Activated B cell treated with CpG ODN at 0.5 μM for 24 hours (primary cell): ENCODE measurements around the gene STK35. TPM values are rescaled to one million over a fixed set of nuclear protein-coding genes. Genes with fewer than 3 reads are reported as not detected.

Experiments
- ATAC-seq: fragments of 200-7000 bp; cut with Tn5 transposase; one replicate; pipeline ENCODE4 v1.10.0; 2021; ENCODE audit warnings: low read depth, mild to moderate bottlenecking, moderate library complexity
- CTCF ChIA-PET: fragments of 350-600 bp; sonication (Branson Sonifier 250); formaldehyde crosslinking; loops from one replicate; lab custom pipeline; 2021; ENCODE audit warnings: antibody characterized with exemption; lab: Charles Lee
- POLR2A ChIA-PET: fragments of 350-600 bp; sonication (Branson Sonifier 250); formaldehyde crosslinking; loops from one replicate; lab custom pipeline; 2021; ENCODE audit warnings: antibody characterized with exemption; lab: Charles Lee
- DNase-seq: peaks from one replicate; pipeline ENCODE4 v3.0.0; 2022
- H3K27ac Mint-ChIP-seq: one replicate; pipeline ENCODE4 v1.8.0; 2020; ENCODE audit warnings: mixed read lengths
- H3K27me3 Mint-ChIP-seq: one replicate; pipeline ENCODE4 v1.8.0; 2021; ENCODE audit warnings: mixed read lengths
- H3K36me3 Mint-ChIP-seq: one replicate; pipeline ENCODE4 v1.8.0; 2021; ENCODE audit warnings: low read depth, mixed read lengths
- H3K4me1 Mint-ChIP-seq: one replicate; pipeline ENCODE4 v1.8.0; 2021; ENCODE audit warnings: mixed read lengths
- H3K4me3 Mint-ChIP-seq: one replicate; pipeline ENCODE4 v1.8.0; 2020; ENCODE audit warnings: mild to moderate bottlenecking, mixed read lengths
- H3K9me3 Mint-ChIP-seq: one replicate; pipeline ENCODE4 v1.8.0; 2020; ENCODE audit warnings: mixed read lengths
- intact Hi-C: fragments of 100-400 bp; cut with micrococcal nuclease; formaldehyde crosslinking; loops from one replicate; pipeline ENCODE4 v1.15.1; 2024
- total RNA-seq: library from RNA; stranded (reverse); gene quantifications from 2 replicates; pipeline ENCODE4 v1.2.3, GENCODE V29; 2022
- TF ChIP-seq, protein P1 (sequence below): fragments of 200-600 bp; IDR thresholded peaks from one replicate; pipeline ENCODE4 v1.8.0; 2022; ENCODE audit warnings: antibody characterized with exemption, mild to moderate bottlenecking

The STK35 gene
- total RNA-seq, 1 donor from 2014 or later: 17.6 TPM

DNA sequence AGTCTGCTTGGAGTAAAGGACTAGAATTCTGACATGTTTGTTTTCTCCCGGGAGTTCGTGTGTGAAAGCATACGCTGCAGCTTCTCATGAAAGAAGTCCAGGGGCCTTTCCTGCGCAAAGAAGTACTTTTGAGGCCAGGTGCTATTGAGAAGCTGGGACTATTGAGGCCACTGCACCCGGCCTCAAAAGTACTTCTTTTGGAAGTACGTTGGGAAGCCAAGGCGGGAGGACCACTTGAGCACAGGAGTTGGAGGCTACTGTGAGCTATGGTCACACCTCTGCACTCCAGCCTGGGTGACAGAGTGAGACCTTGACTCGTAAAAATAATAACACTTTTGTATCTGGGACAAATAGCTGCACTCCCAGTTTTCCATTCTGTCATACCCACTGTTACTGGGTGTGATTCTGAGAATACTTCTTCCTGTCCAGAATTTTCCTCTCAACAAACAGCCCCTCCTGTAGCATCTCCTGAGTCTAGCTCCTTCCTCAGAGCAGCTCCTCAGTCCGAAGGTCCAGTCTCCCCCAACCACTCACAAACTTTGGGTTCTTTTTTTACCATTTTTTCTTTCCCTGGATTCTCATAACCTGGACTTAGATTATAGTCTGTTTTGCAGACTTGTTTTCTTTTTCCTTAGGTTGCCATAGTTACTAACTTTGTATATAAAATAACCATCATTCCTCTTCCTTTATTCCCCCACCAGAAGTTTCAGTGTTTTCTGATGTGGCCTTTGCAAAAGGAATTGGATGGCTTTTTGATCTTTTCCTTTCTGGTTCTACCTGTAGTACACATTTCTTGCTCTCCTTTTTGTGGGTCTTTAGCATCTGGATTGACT, 12.7 kb downstream of the STK35 start:
- Mint-ChIP-seq H3K4me3 (no peak overlapping the region), H3K9me3 (no peaks in the 10 kb centered on the region), H3K27ac (no peak overlapping the region), H3K4me1 (peaks cover 72% of the 10 kb centered on the region), H3K36me3 (peaks cover 66% of the 10 kb centered on the region), H3K27me3 (no peaks in the 10 kb centered on the region)
- DNase-seq (no peak), ATAC-seq (no peak)
- ChIA-PET POLR2A (interaction anchor here (0.6 to 0.9 kb wide), 3 partner anchors 10 to 192 kb away, joined by 3 to 7 read pairs (median 3); no protein-coding TSS in a partner anchor), CTCF (no interaction called here)
- intact Hi-C loops: no loop called here
- TF ChIP-seq, protein P1, sequence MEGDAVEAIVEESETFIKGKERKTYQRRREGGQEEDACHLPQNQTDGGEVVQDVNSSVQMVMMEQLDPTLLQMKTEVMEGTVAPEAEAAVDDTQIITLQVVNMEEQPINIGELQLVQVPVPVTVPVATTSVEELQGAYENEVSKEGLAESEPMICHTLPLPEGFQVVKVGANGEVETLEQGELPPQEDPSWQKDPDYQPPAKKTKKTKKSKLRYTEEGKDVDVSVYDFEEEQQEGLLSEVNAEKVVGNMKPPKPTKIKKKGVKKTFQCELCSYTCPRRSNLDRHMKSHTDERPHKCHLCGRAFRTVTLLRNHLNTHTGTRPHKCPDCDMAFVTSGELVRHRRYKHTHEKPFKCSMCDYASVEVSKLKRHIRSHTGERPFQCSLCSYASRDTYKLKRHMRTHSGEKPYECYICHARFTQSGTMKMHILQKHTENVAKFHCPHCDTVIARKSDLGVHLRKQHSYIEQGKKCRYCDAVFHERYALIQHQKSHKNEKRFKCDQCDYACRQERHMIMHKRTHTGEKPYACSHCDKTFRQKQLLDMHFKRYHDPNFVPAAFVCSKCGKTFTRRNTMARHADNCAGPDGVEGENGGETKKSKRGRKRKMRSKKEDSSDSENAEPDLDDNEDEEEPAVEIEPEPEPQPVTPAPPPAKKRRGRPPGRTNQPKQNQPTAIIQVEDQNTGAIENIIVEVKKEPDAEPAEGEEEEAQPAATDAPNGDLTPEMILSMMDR: no peak

DNA sequence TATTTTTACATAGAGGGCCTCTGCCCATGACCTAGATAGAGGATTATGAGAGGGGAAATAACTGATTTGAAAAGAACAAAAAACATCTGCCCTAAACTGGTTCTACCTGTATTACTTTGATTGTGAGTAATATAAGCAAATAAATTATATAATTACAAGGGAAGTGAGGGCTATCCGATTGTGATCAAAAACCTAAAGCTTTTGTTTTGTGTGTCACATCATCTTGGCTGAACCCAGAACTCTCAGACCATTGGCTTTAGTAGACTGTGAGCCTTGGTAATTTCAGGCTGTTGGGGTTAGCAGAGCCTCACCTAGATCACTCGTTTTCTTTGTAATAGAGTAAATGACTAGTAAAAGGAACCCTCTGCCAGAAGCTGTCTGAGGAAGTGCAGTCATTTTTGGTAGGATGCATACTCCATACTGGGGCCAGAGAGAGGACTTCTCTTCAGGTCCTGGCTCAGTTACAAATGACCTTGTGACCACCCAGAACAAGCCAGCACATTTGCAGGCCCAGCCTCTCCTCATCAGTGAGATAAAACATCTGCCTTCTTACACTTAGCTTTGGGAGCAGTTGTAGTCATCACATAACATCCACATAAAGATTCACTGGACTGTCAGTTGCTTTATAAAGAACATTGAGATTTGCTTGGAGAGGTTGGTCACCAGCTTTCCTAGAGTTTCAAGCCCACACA, 13.5 kb downstream of the STK35 start:
- Mint-ChIP-seq H3K9me3 (no peaks in the 10 kb centered on the region), H3K4me1 (peaks cover 72% of the 10 kb centered on the region), H3K36me3 (peaks cover 71% of the 10 kb centered on the region), H3K27me3 (no peaks in the 10 kb centered on the region), H3K4me3 (no peak overlapping the region), H3K27ac (no peak overlapping the region)
- CTCF ChIA-PET: no interaction called here
- DNase-seq: no peak
- intact Hi-C loops: no loop called here
- TF ChIP-seq, protein P1: no peak
- no peak for ATAC-seq
- POLR2A ChIA-PET: interaction anchor here (0.9 kb wide), 1 partner anchor 11 kb away, joined by 3 read pairs; no protein-coding TSS in a partner anchor

DNA sequence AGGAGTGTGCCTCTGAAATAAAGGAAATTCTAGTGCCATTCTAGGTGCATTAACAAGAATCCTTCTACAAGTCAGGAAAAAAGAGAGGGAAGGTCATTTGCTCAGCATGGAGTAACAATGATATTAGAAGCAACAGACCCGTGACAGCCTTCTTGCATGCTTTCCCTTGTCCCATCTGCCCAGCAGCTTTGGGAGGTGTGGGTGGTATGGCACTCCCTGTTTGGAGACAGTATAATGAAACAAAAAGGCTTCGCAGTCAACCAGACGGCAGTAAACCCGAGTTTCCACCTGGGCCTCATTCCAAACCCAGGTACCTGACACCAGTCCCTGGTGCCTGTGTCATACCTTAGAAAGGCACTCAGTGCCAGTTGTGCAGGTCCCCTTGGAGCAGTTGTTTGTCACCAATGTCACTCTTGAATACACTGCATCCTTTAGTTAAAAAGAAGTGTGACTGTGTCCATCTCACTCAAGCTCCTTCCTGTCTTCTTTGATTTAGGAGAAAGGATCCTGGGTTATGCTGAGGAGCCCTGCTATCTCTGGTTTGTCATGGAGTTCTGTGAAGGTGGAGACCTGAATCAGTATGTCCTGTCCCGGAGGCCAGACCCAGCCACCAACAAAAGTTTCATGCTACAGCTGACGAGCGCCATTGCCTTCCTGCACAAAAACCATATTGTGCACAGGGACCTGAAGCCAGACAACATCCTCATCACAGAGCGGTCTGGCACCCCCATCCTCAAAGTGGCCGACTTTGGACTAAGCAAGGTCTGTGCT, 14.7 kb downstream of the STK35 start:
- ATAC-seq (no peak), DNase-seq (no peak)
- intact Hi-C loops: no loop called here
- Mint-ChIP-seq H3K4me3 (no peak overlapping the region), H3K27ac (no peak overlapping the region), H3K4me1 (peaks cover 72% of the 10 kb centered on the region), H3K27me3 (no peaks in the 10 kb centered on the region), H3K9me3 (no peaks in the 10 kb centered on the region), H3K36me3 (peaks cover 70% of the 10 kb centered on the region)
- TF ChIP-seq, protein P1: no peak
- ChIA-PET POLR2A (no interaction called here), CTCF (no interaction called here)

DNA sequence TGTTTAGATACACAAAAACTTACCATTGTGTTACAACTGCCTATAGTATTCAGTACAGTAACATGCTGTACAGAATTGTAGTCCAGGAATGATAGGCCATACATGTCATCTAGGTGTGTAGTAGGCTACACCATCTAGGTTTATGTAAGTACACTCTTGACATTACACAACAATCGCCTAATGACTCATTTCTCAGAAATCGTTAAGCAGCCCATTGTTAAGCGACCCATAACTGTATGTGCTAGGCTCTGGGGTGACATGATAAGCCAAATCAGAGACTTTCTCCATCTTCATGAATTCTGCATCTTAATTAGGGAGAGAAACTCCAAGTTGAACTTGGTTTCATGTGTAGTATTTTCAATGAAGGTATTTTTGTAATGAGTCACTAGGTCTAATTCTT, 17.2 kb downstream of the STK35 start:
- intact Hi-C loops: no loop called here
- TF ChIP-seq, protein P1: no peak
- H3K4me1 Mint-ChIP-seq: peaks cover 67% of the 10 kb centered on the region
- no peaks in the 10 kb centered on the region for H3K9me3 Mint-ChIP-seq
- DNase-seq: no peak
- peak overlapping the region; percentile 14 for H3K27ac Mint-ChIP-seq
- H3K4me3 Mint-ChIP-seq: no peak overlapping the region
- H3K27me3 Mint-ChIP-seq: no peaks in the 10 kb centered on the region
- CTCF ChIA-PET: no interaction called here
- peaks cover 62% of the 10 kb centered on the region for H3K36me3 Mint-ChIP-seq
- peak; percentile 54 for ATAC-seq
- POLR2A ChIA-PET: no interaction called here
